ENCODE data around the gene CNFN.

- TF ChIP-seq CTCF (IDR thresholded peaks at IDR 0.05; ENCODE audit: borderline replicate concordance, extremely low read depth, low read length, poor library complexity, severe bottlenecking) (no peak), EZH2 (IDR thresholded peaks at IDR 0.05; ENCODE audit: borderline replicate concordance, low read depth, low read length, severe bottlenecking) (no peak)
Measured at GRCh38 chr19:42366673-42367072, 23.4 kb downstream of the CNFN start.

Measured in DND-41 (cell line).